ENCODE measurements around the gene TLE5.

TLE5 gene

DNA sequence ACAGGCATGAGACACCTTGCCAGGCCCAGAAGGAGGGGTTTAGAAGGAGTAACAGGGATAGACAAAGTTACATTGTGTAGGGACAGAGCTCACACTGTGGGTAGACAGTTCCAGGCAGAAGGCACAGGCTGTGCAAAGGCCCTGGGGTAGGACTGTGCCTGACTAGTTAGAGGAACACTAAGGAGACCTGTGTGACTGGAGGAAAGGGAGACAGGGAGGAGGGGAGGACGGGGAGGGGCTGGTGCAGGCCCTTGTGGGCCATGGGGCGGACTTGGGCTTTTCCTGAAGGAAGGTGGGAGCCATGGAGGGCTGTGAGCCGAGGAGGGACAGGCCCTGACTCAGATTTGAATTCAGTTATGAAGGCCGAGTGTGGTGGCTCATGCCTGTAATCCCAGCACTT is 17.3 kb upstream of the TLE5 start:
- TF ChIP-seq POLR2AphosphoS5 (IDR thresholded peaks at IDR 0.05; ENCODE audit: low read depth, low read length) (no peak), TAF1 (IDR thresholded peaks at IDR 0.05; ENCODE audit: borderline replicate concordance, insufficient read depth, low read length) (no peak), FOXP2 (optimal IDR thresholded peaks at IDR 0.05; ENCODE audit: borderline replicate concordance, extremely low read depth, extremely low read length, insufficient read depth) (no peak), SIN3A (IDR thresholded peaks at IDR 0.05; ENCODE audit: borderline replicate concordance, insufficient read depth, low read length) (no peak)
- TF ChIP-seq, protein P1, sequence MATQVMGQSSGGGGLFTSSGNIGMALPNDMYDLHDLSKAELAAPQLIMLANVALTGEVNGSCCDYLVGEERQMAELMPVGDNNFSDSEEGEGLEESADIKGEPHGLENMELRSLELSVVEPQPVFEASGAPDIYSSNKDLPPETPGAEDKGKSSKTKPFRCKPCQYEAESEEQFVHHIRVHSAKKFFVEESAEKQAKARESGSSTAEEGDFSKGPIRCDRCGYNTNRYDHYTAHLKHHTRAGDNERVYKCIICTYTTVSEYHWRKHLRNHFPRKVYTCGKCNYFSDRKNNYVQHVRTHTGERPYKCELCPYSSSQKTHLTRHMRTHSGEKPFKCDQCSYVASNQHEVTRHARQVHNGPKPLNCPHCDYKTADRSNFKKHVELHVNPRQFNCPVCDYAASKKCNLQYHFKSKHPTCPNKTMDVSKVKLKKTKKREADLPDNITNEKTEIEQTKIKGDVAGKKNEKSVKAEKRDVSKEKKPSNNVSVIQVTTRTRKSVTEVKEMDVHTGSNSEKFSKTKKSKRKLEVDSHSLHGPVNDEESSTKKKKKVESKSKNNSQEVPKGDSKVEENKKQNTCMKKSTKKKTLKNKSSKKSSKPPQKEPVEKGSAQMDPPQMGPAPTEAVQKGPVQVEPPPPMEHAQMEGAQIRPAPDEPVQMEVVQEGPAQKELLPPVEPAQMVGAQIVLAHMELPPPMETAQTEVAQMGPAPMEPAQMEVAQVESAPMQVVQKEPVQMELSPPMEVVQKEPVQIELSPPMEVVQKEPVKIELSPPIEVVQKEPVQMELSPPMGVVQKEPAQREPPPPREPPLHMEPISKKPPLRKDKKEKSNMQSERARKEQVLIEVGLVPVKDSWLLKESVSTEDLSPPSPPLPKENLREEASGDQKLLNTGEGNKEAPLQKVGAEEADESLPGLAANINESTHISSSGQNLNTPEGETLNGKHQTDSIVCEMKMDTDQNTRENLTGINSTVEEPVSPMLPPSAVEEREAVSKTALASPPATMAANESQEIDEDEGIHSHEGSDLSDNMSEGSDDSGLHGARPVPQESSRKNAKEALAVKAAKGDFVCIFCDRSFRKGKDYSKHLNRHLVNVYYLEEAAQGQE (IDR thresholded peaks at IDR 0.05; ENCODE audit: insufficient read depth in 1 of 2, low read depth in 2 of 2, low read length in 2 of 2): no peak

DNA sequence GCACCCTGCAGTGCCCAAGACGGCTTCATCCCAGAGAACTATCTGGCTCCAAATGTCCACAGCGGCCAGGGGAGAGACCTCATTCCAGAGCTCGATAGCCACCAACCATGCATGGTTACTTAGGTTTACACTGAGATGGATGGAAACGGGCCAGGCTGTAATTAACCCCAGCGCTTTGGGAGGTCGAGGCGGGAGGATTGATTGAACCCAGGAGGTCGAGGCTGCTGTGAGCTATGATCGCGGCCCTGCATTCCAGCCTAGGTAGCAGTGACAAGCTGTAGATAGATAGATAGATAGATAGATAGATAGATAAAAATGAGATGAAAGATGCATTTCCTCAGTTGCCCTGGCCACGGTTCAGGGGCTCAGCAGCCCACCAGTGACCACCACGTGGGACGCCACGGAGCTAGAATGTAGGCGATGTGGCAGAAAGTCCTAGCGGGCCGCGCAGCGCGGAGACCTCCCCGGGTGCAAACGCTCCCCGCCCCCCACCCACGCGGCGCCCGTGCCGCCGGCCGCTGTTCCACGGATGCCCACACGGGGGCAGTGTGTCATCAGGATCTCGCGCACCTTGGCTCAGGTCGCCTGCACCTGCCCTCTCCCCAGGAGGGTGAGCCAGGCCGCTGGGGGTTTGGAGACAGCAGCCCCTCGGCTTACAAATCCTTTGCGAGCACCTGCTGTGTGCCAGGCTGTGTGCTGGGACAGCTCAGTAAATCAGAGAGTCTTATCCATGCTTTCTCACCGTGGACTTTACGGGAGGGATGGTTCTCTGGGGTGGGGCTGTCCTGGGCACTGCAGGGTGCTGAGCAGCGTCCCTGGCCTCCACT is 13.5 kb upstream of the TLE5 start:
- TF ChIP-seq FOXP2 (optimal IDR thresholded peaks at IDR 0.05; ENCODE audit: borderline replicate concordance, extremely low read depth, extremely low read length, insufficient read depth) (peak; percentile 88), TAF1 (IDR thresholded peaks at IDR 0.05; ENCODE audit: borderline replicate concordance, insufficient read depth, low read length) (no peak)

DNA sequence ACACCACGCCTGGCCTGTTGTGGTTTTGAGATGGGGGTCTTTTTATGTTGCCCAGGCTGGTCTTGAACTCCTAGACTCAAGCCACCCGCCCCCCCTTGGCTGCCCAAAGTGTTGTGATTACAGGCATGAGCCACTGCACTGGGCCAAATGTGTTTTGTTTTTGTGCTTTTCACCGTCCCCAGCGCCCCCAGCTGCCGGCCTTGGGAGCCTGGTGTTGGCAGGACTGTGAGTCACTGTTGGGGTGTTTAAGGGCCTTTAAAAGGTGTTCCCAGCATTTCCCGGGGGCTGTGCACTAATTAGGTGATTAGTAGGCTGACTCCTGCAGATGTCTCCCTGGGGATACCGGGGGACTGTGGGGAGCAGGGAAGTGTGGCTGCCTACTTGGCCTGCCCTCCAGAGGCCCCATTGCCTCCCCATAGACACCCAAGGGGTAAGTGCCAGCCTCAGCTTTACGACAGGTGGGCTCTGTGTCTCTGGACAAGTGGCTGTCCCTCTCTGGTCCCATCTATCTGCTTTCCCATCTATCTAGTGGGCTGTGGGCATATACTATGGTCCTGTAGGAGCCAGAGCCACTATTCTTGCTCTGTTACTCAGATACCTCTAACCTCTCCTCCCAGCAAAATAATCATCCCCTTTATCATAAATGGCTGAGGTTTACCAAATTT is 11.8 kb upstream of the TLE5 start:
- TF ChIP-seq FOXP2 (optimal IDR thresholded peaks at IDR 0.05; ENCODE audit: borderline replicate concordance, extremely low read depth, extremely low read length, insufficient read depth) (no peak), SIN3A (IDR thresholded peaks at IDR 0.05; ENCODE audit: borderline replicate concordance, insufficient read depth, low read length) (no peak), POLR2AphosphoS5 (IDR thresholded peaks at IDR 0.05; ENCODE audit: low read depth, low read length) (no peak)

DNA sequence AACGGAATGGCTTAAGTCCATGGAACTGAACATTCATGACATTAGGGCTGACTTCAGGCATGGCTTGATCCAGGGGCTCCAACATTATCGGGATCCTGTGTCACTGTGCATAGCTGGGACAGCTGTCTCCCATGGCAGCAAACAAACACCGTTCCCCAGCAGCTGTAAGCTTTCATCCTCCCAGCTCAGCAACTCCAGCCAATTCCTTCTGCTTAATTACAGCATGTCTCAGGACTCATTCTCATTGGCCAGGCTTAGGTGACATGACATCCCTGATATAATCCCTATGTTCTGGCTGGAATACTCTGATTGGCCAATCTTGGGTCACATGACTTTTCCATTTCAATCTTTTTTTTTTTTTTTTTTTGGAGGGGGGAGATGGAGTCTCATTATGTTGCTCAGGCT is 10.9 kb upstream of the TLE5 start:
- TF ChIP-seq SIN3A (IDR thresholded peaks at IDR 0.05; ENCODE audit: borderline replicate concordance, insufficient read depth, low read length) (no peak), POLR2AphosphoS5 (IDR thresholded peaks at IDR 0.05; ENCODE audit: low read depth, low read length) (no peak), FOXP2 (optimal IDR thresholded peaks at IDR 0.05; ENCODE audit: borderline replicate concordance, extremely low read depth, extremely low read length, insufficient read depth) (no peak), TAF1 (IDR thresholded peaks at IDR 0.05; ENCODE audit: borderline replicate concordance, insufficient read depth, low read length) (no peak)
- TF ChIP-seq, protein P1 (IDR thresholded peaks at IDR 0.05; ENCODE audit: insufficient read depth in 1 of 2, low read depth in 2 of 2, low read length in 2 of 2): no peak

DNA sequence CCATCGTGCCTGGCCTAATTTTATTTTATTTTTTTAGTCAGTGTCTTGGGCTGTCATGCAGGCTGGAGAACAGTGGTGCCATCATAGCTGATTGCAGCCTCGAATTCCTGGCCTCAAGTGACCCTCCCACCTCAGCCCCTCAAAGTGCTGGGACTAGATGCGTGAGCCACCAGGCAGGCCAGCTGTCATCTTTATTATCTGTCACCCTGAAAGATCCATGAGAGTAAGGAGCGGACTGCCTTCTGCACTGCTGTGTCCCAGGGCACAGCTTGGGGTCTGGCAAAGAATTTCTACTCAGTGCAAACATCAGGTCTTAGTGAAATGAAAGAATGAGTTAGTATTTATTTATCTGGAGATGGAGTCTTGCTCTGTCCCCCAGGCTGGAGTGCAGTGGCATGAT is 9.5 kb upstream of the TLE5 start:
- TF ChIP-seq, protein P1 (IDR thresholded peaks at IDR 0.05; ENCODE audit: insufficient read depth in 1 of 2, low read depth in 2 of 2, low read length in 2 of 2): no peak
- TF ChIP-seq POLR2AphosphoS5 (IDR thresholded peaks at IDR 0.05; ENCODE audit: low read depth, low read length) (no peak), SIN3A (IDR thresholded peaks at IDR 0.05; ENCODE audit: borderline replicate concordance, insufficient read depth, low read length) (no peak)

DNA sequence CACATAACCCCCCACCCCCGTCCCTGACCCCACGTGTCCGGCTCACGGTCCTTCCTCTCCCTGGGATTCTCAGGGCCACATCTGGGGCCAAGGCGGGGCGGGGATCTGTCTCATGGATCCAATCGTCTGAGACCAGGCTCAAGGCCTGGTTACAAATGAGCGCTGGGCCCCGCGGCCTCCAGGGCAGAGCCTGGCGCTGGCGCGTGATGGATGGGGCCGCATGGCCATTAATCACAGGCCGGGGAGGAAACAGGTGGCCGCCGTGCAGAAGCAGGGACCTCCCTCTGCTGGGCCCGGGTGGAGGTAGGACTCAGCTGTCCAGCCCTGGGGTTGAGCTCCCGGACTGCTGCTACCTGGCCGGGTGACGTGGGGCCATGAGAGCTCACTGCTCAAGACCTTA is 5.8 kb upstream of the TLE5 start:
- TF ChIP-seq TAF1 (IDR thresholded peaks at IDR 0.05; ENCODE audit: borderline replicate concordance, insufficient read depth, low read length) (no peak), FOXP2 (optimal IDR thresholded peaks at IDR 0.05; ENCODE audit: borderline replicate concordance, extremely low read depth, extremely low read length, insufficient read depth) (no peak)
- TF ChIP-seq, protein P1 (IDR thresholded peaks at IDR 0.05; ENCODE audit: insufficient read depth in 1 of 2, low read depth in 2 of 2, low read length in 2 of 2): no peak

All from PFSK-1 (cell line).